DMS114 treated with DMSO at 0.1 percent for 48 hours (cell line): ENCODE results near the gene NUP188.
A peak's percentile ranks its signal among the peaks of the same experiment; 100 is the strongest.
"Not testable (repeated sequence)": the region's sequence is repeated elsewhere in the genome, so short reads cannot be mapped to it uniquely, and the experiment has no call there.

Experiments used
- DNase-seq: peaks from one replicate; lab custom pipeline; 2025; ENCODE audit not compliant: unreplicated experiment; lab: John Stamatoyannopoulos, UW

Gene NUP188

DNA sequence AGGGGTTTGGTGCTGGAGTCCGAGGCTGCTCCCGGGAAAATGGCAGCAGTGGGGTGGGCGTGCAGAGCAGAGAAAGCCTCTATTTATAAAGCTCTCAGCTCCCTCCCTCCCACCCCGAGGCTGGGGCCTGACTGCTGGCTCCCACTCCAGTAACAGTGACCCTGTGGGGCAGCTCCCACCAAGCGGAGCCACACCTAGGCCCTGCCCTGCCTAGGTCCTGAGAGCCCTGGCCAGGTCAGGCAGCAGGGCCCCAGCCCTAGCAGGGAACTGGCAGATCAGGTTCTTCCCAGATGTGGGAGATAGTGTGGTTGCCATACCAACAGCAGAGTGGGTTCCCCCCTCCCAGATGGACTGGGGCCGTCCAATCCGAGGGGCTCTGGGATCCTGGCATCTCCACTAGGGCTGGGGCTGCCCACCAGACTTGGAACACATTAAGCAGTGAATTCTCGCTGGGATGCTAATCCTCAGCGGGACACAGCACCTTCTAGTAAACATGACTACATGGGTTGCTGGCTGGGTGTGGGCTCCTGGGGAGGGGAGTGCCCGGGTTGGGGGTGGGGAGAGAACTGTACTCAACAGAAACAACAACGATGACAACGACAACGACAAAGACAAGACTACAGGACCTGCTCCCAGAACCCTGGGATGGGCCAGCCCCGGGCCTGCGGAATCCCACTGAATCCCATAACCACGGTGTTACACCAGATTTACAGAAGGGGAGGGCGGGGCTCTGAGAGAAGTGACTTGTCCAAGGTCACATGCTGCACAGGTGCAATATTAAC lies 79.1 kb downstream of the NUP188 start:
- DNase-seq: no peak

DNA sequence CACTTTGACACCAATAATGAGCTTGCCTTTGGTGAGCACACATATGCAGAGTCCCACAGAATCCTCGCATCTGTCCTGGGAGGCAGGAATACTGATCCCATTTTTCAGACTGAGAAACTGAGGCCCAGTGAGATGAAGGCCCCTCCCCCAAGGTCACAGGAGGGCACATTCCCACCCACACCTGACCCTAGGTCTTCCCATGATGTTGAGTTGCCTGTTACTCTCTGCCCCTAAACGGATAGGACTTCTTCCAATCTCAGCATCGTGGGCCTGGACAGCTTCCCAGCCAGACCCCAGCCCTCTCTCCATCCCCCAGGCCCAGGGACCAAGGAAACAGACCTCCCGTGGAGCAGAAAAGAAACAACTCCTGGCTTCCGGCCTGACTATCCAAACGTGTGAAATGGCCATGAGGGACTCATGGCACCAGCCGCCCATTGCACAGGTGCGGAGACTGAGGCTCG lies 79.8 kb downstream of the NUP188 start:
- DNase-seq: no peak

DNA sequence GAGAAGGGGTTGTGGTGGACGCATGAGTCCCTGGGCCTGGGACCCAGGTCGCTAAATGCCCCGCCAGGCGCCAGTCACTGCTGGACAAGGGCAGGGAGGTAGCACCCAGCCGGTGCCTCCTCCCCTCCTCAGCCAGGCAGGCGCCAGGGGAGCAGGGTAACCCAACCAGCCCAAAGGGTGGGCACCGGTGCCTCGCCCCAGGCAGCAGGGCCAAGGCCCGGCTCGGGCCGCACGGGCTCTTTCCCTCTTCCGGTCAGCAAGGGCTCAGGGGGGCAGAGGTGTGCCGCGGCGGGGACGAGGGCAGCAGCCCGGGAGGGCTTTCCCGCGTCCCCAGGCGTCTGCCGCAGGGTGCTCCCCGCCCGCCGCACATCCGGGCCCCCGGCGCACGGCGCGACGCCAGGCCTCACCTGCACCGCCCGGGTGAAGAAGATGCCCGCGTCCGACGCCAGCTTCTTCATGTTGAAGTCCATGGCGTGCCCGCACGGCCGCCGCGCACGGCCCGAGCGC lies 80.2 kb downstream of the NUP188 start:
- DNase-seq: no peak

DNA sequence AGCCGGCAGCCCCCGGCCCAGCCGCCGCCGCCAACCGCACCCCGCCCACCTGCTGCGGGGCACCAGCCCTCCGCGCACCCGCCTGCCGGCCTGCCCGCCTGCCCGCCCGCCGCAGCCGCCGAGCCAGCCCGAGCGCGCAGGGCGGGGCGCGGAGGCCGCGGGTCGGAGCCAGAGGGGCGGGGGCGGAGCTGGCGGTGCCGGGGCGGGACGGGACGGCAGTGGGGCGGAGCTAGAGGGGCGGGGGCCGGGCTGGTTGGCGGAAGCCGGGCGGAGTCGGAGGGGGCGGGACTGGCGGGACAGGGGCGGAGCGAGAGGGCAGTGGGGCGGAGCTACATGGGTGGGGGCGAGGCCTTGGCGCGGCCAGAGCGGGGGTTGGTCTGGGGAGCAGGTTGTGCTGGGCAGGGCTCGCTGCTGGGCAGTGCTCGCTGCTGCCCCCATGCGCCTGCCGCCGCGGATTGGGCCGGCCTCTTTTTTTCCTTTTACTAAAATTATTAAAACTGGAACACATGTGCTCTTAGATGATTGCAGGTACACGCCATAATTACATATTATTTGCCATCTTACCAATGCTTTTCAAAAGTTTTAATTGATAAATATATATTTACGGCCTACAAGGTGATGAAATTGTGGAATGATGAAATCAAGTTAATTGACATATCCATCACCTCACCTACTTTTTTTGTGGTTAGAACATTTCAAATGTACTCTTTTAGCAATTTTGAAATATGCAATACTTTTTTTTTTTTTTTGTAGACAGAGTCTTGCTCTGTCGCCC lies 80.9 kb downstream of the NUP188 start, which contains the start of gene SH3GLB2:
TSS of gene SH3GLB2 (minus strand) at position 140 of the 775 bp plus-strand sequence. CDS start 177 bp downstream, outside the sequence.
- DNase-seq: peak; percentile 75

DNA sequence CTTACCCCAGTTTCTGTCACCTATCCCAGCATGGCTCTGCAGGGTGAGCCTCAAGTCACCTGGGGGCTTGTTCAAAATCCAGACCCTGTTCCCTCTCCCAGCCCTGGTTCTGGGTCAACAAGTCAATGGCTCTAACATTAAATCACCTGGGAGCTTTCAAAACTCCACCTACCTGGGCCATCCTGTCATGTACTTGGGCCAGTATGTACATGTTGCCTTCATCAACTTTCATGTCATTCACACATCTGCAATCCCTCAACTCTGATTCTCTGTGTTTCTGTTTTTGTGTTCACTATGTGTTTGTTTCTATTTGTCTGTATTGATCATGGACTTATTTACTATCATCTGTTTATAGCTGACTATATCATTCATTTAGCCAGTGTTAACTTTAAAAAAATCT lies 82.7 kb downstream of the NUP188 start:
- DNase-seq: no peak

DNA sequence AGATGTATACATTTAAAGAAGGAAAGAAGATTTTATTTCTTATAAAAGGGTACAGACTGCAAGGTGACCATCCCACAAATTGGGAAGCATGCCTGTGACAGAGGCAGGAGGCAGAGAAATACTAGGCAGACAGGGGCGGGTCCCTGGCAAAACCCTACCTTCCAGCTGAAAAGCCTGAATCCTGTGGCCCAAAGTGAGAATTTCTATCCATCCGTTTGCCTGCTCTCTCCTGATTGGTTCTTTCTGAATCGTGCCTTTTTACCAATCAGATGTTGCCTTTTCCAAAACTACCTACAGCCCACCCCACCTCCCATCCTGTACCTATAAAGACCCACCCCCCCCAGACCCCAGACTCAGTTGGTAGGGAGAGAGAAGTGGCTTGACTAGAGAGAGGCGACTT lies 84.0 kb downstream of the NUP188 start:
- no peak for DNase-seq

DNA sequence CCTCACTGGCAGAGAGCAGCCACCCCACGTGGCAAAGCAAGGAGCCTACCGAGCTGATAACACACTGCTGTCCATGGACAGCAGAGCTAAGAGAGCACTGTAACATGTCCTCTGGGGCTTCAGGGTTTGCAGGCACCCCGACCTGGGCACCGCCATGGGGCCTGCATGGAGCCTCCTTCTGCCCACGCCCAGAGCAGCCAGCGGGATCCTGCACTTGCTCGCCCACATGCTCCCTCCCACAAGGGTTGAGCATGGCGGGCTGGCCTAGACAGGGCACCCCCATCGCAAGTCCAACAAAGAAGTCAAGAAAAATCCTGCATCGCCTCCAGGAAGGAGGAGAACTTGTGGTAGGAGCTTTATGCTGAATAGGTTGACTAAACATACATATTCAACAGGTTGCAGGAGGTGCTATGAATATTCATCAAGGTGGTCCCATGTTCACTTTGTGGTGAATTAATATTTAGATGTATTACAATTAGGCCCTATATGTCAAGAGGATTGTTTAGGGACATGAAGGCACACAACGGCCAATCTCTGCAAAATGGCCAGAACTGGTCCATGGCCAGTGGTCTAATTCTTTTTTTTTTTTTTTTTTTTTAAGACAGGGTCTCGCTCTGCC lies 85.2 kb downstream of the NUP188 start:
- DNase-seq: no peak

DNA sequence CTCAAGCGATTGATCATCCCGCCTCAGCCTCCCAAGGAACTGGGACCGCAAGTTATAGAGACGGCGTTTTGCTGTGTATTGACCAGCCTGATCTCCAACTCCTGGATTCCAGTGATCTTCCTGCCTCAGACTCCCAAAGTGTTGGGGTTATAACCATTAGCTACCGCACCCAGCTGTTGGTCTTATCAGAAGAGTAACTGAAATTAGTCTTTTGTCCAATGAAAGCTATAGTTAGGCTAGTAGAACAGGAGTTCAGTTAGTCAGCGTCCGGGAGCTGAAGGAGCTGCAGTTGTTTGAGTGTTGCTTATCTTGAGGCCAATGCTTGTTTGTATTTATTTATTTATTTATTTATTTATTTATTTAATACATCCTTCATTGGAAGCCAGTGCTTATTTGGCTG lies 85.7 kb downstream of the NUP188 start:
- no peak for DNase-seq

DNA sequence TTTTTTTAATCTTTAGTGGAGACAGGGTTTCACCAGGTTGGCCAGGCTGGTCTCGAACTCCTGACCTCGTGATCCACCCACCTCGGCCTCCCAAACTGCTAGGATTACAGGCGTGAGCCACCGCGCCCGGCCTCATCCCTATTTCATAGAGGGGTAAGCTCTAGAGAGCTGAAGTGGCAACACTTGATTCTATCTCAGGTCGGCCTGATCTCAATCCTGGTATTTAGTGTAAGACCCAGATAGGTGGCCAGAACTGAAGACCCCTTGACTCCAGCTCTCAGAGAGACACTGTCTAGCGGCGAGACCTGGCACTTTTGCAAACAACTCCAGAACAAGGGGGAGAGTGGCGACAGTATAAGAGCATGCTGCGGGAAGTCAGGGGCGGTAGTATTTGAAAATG lies 88.3 kb downstream of the NUP188 start:
- not testable (repeated sequence) for DNase-seq

DNA sequence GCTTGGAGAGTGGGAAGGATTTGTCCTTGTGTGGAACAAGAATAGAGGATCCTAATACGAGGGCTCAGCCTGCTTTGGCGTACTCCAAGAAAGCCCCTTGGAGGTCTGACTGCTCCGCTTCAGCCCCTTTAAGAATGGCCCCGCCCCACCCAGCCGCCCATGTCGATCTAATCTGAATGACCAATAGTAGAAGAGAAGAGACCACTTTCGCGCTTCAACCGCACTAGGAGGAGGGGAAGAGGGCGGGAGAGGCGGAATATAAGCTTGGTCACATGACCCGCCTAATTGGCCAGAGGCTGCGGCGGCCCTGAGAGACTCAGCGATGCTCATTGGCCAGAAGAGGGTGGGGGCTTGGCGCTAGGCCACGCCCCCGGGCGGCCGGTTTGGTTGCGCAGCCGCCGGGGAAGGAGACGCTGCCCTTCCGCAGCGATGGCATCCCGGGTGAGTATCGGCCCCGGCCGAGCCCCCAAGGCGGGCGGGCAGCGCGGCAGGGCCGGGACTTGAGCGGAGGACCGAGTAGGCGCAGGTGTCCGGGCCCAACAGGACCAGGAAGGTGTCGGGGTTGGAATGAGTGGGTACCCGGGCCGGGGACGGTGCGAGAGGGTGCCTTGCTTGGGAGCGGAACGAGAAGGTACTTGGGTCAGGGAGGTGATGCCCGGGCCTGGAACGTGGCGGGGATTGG lies 88.9 kb downstream of the NUP188 start, which contains the start of gene MIGA2:
TSS of gene MIGA2 (plus strand) at position 386 of the 682 bp plus-strand sequence. CDS start 3,969 bp downstream, outside the sequence.
- peak; percentile 97 for DNase-seq

DNA sequence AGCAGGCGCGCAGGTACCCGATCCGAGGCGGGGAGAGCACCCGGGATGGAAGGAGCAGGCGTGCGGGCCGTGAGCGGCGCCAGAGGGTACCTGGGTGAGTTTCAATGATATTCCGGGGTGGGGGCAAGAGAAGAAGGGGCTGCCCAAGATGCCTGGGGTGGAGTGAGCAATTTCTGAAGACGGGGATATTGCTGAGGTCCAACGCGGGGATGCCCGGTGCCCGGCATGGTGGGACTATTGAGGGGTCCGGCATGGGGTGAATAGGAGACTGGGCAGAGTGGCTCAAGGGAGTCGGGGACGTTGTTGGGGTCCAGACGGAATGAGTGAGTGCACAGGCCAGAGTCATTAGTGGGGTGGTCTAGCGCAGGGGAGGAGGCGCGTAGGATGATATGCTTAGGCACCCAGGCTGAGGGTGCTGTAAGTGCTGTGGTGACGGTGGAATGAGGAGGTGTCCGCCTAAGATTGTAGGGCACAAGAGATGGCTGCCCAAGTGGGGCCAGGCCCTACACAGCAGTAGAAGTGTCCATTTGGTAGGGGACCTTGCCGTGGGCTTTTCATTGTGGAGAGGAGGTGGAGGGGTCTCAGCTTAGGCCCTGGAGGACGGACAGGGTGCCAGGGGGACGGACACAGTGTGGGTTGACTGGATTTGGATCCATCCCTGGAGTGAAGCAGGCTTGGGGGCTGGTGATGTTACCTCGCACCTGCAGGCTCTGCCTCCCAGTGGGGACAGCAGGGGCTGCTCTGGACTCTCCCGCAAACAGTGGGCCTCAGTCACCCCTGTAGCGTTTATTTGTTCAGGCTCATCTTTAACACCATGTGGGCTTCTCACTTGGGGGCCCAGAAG lies 89.6 kb downstream of the NUP188 start:
- no peak for DNase-seq

DNA sequence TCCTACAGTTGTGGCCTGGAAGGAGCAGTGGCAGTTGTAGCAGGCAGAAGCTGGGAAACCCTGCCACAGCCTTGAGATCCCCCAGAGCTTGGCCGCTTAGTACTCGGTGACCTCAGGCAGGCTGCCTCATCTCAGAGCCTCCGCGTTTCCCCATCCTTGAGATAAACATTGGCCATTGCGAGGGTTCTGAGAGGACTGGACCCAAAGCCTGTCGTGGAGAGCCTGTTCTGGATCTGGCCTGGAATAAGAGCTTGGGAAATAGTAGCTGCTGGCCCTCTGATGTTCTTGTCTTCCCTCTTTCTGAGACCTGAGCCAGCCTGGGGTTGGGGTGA lies 90.2 kb downstream of the NUP188 start:
- DNase-seq: no peak

DNA sequence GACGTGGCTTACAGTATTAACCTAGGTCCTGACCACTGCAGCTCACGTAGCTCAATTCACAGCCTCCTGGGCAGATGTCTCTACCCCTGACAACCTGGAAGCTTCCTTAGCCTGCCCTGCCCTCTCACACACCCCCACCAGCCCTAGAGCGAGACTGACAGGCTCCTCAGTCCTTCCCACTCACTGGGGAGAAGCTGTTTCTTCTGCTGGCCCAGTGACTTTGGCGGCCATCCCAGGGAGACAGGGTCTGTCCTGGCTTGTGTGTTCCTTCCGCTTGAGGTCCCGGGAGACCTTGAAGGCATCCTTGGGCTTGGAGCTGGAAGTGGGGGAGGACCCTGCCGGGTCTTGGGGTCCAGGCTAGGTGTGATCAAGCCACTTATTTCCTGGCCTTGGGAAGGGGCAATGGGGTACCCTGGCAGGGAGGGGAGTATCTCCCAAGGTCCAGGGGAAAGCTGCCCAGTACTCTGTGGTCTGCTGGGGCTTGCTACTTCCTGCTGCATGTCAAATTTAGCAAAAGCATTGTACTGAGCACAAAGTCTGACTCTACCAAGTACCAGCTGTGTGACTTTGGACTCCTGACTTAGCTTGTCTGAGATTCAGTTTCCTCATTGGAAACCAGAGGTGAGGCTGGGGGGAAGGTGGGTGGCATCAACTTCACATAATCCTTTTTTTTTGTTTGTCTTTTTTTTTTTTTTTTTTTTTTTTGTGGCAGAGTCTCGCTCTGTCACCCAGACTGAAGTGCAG lies 90.8 kb downstream of the NUP188 start:
- no peak for DNase-seq

DNA sequence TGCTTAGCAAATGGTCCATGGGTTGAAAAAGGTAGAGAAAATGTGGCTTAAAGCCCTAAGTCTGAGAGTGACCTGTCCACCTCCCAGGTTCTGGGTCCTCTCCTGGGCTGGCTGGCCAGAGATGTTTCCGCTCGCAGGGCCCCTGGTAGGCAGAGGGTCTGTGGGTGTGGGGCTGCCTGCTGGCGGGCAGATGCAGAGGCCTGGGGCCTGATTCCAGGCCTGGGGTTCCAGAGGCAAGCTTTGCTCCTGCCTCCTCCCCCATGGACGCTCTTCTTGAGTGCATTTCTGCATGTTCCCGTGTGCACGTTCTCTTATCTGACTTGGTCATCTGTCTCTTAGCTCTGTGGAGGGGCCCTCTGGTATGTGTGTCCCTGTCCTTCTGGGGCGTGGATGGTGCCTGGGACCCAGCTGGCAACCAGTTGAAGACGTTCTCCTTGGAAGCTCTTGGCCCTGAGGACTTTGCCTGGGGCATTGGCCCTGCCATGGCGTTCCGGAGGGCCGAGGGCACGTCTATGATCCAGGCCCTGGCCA lies 92.7 kb downstream of the NUP188 start:
- DNase-seq: no peak

DNA sequence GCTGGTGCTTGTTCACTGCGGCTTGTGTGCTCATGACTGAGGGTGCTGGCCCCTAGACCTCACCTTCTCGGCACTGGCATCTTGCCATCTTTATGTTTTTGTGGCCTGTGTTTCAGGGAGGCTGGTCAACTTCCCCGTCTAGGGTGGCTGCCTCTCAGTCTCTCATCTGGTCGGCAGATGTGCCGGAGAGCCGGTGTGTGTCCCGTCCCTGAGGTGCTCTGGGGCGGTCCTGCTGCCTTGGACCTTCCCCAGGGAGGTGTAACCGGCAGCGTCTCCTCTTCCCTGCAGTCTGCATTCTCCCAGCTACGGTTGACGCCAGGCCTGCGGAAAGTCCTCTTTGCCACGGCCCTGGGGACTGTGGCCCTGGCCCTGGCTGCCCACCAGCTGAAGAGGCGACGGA lies 94.5 kb downstream of the NUP188 start:
- DNase-seq: no peak

DNA sequence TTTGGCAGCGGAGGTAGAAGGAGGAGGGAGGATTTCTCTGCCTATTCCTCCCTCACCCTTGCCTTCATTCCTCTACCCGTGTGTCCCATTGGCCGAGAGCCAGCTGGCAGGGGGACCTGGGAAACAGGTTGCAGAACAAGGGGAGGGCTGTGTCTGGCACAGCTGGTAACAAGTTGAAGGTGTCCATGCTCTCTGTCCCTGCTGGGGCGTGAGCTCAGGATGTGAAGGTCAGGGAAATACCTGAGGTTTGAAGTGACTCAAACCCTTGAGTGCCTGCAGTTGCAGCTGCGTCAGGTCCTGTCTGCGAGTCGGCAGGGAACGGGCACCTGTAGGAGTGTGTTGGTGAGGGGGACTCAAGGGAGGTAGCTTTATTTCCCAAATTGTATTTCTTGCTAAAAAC lies 105.1 kb downstream of the NUP188 start:
- no peak for DNase-seq

DNA sequence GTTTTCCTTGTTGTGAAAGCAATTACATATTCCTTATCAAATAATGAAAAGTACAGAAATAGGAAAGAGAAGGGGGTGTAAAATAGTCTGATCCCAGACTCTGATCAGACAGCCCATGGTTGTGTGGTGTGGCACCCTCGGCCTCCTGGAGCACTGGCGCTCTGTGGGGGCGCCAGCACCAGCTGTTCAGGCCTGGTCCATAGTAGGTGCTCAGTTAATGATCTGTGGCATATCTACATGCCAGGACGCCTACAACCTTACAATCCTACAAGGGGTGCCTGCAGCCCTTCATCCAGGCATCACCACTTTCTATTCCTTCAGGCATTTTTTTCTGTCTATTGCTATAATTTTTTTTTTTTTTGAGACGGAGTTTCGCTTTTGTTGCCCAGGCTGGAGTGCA lies 105.5 kb downstream of the NUP188 start:
- no peak for DNase-seq

DNA sequence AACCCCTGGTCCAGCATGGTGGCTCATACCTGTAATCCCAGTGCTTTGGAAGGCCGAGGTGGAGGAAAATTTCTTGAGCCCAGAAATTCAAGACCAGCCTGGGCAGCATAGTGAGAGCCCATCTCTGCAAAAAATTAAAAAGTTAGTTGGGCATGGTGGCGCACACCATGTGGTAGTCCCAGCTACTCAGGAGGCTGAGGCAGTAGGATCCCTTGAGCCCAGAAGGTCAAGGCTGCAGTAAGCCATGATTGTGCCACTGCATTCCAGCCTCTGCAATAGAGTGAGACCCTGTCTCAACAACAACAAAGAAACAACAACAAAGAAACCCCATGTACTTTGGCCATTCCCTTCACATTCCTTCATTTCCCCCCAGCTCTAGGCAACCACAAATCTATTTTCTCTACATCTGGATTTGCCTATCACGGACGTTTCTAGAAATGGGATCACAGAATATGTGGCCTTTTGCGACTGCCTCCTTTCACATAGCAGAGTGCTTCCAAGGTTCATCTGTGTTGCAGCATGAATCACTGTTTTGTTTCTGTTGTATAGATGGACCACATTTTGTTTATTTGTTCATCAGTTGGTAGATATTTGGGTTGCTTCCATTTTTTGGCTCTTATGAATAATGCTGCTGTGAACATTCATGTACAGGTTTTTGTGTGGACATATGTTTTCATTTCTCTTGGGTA lies 106.8 kb downstream of the NUP188 start:
- no peak for DNase-seq
